Testis (tissue), 2 donors: ENCODE results near the gene TOPORS.
"Not testable (repeated sequence)": the region's sequence is repeated elsewhere in the genome, so short reads cannot be mapped to it uniquely, and the experiment has no call there.

ENCODE experiments used
- CTCF ChIP-seq, 3 experiments: fragments of 450-650 bp in 2 of 3; fragments of 200-600 bp in 1 of 3; sonication (generic) in 1 of 3; IDR thresholded peaks; one replicate each; pipeline ENCODE4 v1.5.1; 2016 to 2019; ENCODE audit warnings: antibody characterized with exemption in 3 of 3, mild to moderate bottlenecking in 2 of 3, moderate library complexity in 1 of 3
- POLR2A ChIP-seq: fragments of 450-650 bp; IDR thresholded peaks from one replicate; pipeline ENCODE4 v1.6.1; 2017; ENCODE audit warnings: antibody characterized with exemption, mild to moderate bottlenecking, moderate library complexity

GRCh38 chr9:32548213-32548612, 4.2 kb downstream of the TOPORS start:
- not testable (repeated sequence) for TF ChIP-seq CTCF (IDR thresholded peaks at IDR 0.05); POLR2A
